GM21723 (cell line): ENCODE data around the gene JSRP1.
A peak's percentile ranks its signal among the peaks of the same experiment; 100 is the strongest.

ENCODE experiments used
- ATAC-seq: cut with Tn5 transposase; IDR thresholded peaks from one replicate; pipeline ENCODE4 v1.9.1; 2021; ENCODE audit warnings: mild to moderate bottlenecking, moderate library complexity; ENCODE audit not compliant: unreplicated experiment

Gene JSRP1

GRCh38 chr19:2232286-2233151 is 23.7 kb downstream of the JSRP1 start:
- no peak for ATAC-seq

- ATAC-seq = no peak
These were observed 24.5 kb downstream of the JSRP1 start for GRCh38 chr19:2231621-2232221.

GRCh38 chr19:2230807-2231533 is 25.2 kb downstream of the JSRP1 start:
- ATAC-seq = no peak

GRCh38 chr19:2230033-2230531 is 26.1 kb downstream of the JSRP1 start:
- ATAC-seq = no peak

- no peak for ATAC-seq
These were observed 26.8 kb downstream of the JSRP1 start for GRCh38 chr19:2229103-2230032.

- ATAC-seq = no peak
These were observed 27.8 kb downstream of the JSRP1 start for GRCh38 chr19:2228157-2229030.

GRCh38 chr19:2227415-2228156 is 28.6 kb downstream of the JSRP1 start:
- no peak for ATAC-seq

- ATAC-seq = no peak
These were observed 29.3 kb downstream of the JSRP1 start for GRCh38 chr19:2226840-2227360.

- ATAC-seq = no peak
These were observed 30.0 kb downstream of the JSRP1 start for GRCh38 chr19:2226051-2226839.

- ATAC-seq = no peak
These were observed 30.7 kb downstream of the JSRP1 start for GRCh38 chr19:2225415-2226050.

GRCh38 chr19:2224754-2225349 is 31.4 kb downstream of the JSRP1 start:
- ATAC-seq = no peak

- ATAC-seq = peak; percentile 39
These were observed 32.3 kb downstream of the JSRP1 start for GRCh38 chr19:2223959-2224358.

- no peak for ATAC-seq
These were observed 32.8 kb downstream of the JSRP1 start for GRCh38 chr19:2223391-2223790.

- no peak for ATAC-seq
These were observed 34.3 kb downstream of the JSRP1 start for GRCh38 chr19:2221918-2222317.

- ATAC-seq = no peak
These were observed 34.9 kb downstream of the JSRP1 start for GRCh38 chr19:2221250-2221831.

- ATAC-seq = no peak
These were observed 36.5 kb downstream of the JSRP1 start for GRCh38 chr19:2219726-2220125.

- ATAC-seq = no peak
These were observed 38.6 kb downstream of the JSRP1 start for GRCh38 chr19:2217591-2217990.
